GM18873 (cell line): ENCODE data around the gene CD80.
"Not testable (repeated sequence)": the region's sequence is repeated elsewhere in the genome, so short reads cannot be mapped to it uniquely, and the experiment has no call there.

Source experiments
- ATAC-seq: cut with Tn5 transposase; IDR thresholded peaks from one replicate; pipeline ENCODE4 v1.9.1; 2021; ENCODE audit warnings: mild to moderate bottlenecking, moderate library complexity, moderate number of reproducible peaks; ENCODE audit not compliant: unreplicated experiment, low FRiP score

CD80 gene

GRCh38 chr3:119552928-119553327 lies 6.5 kb downstream of the CD80 start:
- ATAC-seq, result not testable (repeated sequence)

GRCh38 chr3:119551598-119551997 lies 7.8 kb downstream of the CD80 start:
- no peak for ATAC-seq

DNA sequence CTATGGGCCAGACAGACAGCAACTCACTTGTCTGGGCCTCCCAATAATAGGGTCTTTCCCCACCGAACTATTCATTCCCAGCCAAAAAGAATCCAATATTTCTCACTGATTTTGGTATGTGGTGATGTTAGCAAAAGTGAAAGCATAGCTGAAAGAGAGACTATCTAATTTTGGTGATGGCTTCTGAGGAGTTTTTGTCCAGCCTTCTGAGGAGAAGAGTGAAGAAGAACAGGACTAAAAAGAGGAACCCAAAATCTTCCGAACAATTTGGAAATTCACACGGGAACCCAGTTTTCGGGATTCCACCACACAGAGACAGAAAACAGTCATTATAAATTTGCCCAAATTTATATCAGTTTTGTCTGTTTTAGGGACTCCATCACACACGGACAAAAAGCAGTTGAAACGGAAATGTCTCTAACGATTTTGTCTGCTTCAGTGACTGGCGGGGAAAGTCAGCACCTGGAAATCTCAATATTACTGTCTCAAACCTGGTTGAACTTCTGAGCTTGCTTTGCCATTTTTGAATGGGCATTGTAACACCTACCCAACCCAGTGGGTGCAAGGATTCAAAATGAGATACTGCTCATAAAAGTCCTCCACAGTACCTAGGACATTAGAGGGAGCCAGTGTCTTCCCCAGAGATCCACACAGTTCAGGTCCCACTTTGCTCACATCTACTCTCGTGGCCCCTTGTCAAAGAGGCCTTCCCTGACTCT lies 9.1 kb downstream of the CD80 start:
- ATAC-seq, result no peak

DNA sequence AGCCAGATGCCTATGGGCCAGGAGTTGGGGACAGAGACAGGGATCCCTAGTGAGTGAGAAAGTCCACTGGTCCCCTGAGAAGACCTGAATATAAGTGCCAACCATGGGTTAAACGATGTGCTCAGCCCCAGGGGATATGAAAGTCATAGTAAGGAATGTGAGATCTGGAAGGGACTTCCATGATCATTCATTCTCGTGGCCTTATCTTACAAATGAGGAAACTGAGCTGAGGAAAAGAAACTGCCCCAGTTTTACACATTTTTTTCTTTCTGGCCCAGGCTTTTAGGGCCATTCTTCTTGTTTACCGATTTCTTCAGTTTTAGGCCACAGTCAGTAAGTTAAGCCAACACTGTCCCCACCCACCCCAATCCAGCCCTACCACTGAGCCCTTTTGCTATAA lies 11.1 kb downstream of the CD80 start:
- no peak for ATAC-seq

DNA sequence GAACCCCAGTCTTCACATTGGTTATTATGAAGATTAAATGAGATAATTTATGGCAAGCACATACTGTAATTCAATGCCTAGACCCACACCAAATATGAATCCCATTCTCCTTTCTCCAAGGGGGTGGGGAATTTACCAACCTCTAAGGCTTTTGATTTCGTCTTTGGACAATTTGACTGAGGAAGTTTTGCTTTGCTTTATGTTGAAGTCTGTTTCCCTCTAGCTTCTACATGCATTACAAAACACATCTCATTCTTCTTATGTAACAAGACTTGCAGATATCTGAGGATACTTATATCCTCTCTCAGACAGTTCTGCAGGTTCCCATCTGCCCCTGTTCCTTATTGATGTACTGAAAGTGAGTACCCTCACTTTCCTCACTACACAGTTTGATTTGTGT lies 12.2 kb downstream of the CD80 start:
- no peak for ATAC-seq

GRCh38 chr3:119543147-119543546 lies 16.3 kb downstream of the CD80 start:
- no peak for ATAC-seq

GRCh38 chr3:119542168-119542767 lies 17.1 kb downstream of the CD80 start:
- no peak for ATAC-seq

GRCh38 chr3:119541547-119541946 lies 17.9 kb downstream of the CD80 start:
- no peak for ATAC-seq

DNA sequence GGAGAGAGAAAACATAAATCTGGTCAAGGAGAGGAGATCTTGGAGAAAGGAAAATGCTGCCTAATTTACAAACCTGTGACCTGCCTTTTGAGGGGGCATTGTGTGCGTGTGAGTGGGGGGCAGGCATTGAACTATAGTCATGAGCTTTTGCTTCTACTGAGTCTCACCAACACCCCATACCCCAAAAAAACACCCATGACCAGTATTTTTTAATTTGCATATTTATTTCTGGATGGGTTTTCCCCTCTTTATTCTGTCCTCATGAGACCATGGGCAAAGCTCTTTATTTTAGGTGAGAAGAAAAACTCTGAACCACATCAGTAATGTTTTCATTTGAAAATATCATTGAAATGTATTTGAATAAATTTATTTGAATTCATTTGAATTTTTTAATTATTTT lies 20.6 kb downstream of the CD80 start:
- ATAC-seq, result no peak

- ATAC-seq, result no peak
Measured at GRCh38 chr3:119536757-119537156, 22.7 kb downstream of the CD80 start.

DNA sequence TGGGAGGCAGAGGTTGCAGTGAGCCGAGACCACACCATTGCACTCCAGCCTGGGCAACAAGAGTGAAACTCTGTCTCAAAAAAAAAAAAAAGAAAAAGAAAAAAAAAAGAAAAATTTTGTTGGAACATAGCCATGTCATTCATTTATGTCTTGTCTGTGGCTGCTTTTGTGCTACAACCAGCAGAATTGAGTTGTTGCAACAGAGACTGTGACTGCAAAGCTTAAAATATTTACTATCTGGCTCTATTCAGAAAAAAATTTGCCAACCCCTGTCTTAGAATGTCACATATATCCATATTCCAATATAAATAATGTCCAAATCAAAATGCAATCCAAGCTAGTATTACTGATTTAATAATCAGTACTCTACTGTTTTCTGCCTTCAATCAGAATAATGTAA lies 25.1 kb downstream of the CD80 start:
- ATAC-seq, result no peak

DNA sequence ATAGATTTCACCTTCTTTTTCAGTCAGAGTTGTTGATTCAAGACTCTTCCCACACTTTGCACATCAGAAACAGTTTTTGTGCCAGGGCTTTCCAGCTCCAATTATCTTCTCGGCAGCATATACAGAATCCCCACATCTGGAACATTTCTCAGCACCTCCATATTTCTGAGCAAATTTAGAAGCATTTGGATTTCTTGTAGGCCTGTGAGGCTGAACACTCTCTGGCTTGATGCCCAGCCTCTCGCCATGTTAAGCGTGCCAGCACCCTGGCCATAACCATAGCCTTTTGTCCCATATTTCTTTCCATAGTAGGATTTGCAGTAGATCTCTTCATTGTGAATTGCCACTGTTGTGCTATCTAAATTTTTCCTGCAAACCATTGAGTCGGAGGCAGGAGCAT lies 28.3 kb downstream of the CD80 start:
- no peak for ATAC-seq

DNA sequence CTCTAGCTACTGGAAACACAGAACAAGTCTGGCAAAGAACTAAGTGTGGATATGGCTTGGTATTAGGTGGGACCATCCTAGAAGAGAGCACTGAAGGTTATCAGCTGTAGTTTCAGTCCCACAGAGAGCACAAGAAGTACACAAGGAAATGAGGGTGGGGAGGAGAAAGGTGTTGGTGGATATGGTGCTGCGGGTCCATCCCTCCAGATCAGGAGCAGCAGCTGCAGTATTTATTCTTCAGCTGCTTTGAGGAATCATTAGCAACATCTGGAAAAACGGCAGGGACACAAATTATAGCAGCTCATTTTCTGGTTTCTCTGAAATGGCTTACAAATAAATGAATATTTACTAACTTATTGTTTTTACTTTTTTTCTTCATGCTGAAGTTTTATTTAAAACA lies 29.0 kb downstream of the CD80 start:
- ATAC-seq, result no peak

DNA sequence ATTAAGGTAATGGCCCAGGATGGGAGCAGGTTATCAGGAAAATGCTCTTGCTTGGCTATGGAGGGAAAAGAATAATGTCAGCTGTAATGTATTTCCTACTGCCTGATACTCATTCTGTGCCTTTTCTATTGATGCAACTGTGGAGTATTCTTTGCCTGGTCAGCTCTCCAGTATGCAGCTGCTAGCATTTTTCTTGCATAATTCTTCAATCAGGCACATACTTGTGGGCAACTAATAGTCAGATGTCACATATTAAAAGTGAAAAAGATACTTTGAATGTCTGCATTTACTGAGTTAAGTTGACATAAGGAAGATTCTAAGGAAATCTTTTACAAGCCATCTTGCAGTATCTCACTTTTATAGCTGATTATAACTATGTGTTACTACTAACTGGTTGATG lies 29.5 kb downstream of the CD80 start:
- ATAC-seq, result no peak

DNA sequence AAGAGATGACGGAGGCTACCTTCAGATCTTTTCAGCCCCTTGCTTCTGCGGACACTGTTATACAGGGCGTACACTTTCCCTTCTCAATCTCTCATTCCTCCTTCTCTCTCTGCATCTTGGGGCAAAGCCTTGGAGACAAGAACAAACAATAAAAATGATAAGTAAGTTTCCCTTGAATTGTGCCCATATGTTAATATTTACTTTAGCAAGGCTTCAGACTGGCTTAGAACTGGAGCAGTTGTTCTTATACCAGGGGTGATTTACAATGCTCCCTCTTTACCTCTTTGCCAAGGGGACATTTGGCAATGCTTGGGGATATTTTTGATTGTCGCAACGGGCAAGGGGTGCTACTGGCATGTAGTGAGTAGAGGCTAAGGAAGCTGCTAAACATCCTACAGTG lies 31.7 kb downstream of the CD80 start:
- no peak for ATAC-seq

DNA sequence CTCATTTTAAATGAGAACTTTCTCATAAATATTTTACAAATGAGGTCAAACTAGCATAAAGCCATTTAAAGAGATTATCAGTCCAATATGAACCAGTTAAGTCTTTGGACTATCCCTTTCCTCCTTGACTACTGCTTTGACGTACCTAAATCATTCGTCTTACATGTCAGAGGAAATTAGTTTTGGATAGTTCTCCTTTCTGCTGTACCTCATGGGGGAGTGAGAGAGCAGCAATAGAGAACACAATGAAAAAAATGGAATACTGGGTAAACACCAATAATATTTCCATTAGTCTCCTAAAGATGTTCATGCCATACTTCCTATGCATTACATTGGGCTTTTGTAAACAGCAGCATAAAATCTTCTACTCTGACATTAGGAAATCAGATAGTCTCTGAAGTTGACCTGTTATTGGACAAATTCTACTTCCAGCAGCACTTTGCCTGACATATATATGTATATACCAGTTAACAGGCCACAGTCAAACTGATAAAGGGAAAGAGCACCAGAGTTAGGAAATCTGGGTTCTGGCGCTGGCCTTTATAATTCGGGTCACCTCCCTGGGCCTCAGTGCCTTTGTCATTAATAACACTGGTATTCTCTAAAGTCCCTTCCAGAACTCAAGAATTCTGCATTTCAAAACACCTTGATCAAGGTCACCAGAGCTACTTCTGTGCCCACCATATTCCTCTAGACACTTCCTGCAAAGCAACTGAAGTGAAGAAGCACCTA lies 34.3 kb downstream of the CD80 start:
- ATAC-seq, result no peak

GRCh38 chr3:119518026-119518425 lies 41.4 kb downstream of the CD80 start:
- ATAC-seq, result no peak

- ATAC-seq, result no peak
Measured at GRCh38 chr3:119517112-119517511, 42.3 kb downstream of the CD80 start.

GRCh38 chr3:119514637-119515036 lies 44.8 kb downstream of the CD80 start:
- ATAC-seq, result no peak

DNA sequence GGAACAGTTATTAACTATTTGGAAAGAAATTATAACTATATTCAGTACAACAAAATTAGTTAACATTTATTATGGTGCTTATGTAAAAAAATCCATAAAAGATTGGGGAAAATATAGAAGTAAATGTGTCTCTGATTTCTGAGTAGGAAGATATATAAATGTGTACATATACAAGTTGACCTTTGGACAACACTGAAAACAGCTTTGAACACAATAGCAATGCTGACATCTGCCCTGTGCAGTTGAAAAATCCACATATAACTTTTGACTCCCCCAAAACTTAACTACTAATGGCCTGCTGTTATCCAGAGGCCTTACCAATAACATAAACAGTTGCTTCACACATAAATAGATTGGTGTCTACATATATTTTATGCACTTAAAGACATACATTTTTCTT lies 48.7 kb downstream of the CD80 start:
- ATAC-seq, result no peak

- ATAC-seq, result no peak
Measured at GRCh38 chr3:119508172-119508845, 51.1 kb downstream of the CD80 start.
